Mesenchymal stem cell (in vitro differentiated cells and primary cell): Measurements from ENCODE around the gene SYT8.

Experiments
- DNase-seq: peaks from one replicate; pipeline ENCODE4 v3.0.0-alpha.2; 2013
- H2AFZ ChIP-seq: one replicate; pipeline ENCODE4 v1.6.1; 2013; ENCODE audit warnings: low read depth, mild to moderate bottlenecking, control low read depth, inconsistent platforms, low read length, moderate library complexity
- H2AK5ac ChIP-seq: 2 replicates; pipeline ENCODE4 v1.6.1; 2013; ENCODE audit warnings: low read length, moderate library complexity, mild to moderate bottlenecking, inconsistent platforms; ENCODE audit not compliant: severe bottlenecking
- H2BK120ac ChIP-seq: one replicate; pipeline ENCODE4 v1.6.1; 2013; ENCODE audit warnings: low read depth, mild to moderate bottlenecking, inconsistent platforms, low read length, moderate library complexity
- H2BK12ac ChIP-seq, 2 experiments: one replicate each; pipeline ENCODE4 v1.6.1; 2013; ENCODE audit warnings: inconsistent platforms in 2 of 2, low read length in 2 of 2, mild to moderate bottlenecking in 2 of 2, moderate library complexity in 2 of 2, control low read depth in 1 of 2
- H2BK15ac ChIP-seq: one replicate; pipeline ENCODE4 v1.6.1; 2013; ENCODE audit warnings: mild to moderate bottlenecking, low read depth, inconsistent platforms; ENCODE audit not compliant: poor library complexity, severe bottlenecking
- H2BK5ac ChIP-seq: 2 replicates; pipeline ENCODE4 v1.6.1; 2013; ENCODE audit warnings: low read depth, mild to moderate bottlenecking, low read length, control low read depth, inconsistent platforms; ENCODE audit not compliant: poor library complexity, severe bottlenecking
- H3K14ac ChIP-seq, 2 experiments: one replicate each; pipeline ENCODE4 v1.6.1; 2013; ENCODE audit warnings: inconsistent platforms in 2 of 2, low read length in 2 of 2, control low read depth in 1 of 2, mild to moderate bottlenecking in 1 of 2, moderate library complexity in 1 of 2
- H3K18ac ChIP-seq, 2 experiments: one replicate each; pipeline ENCODE4 v1.6.1; 2013; ENCODE audit warnings: inconsistent platforms in 2 of 2, low read length in 2 of 2, control low read depth in 1 of 2, low read depth in 1 of 2, mild to moderate bottlenecking in 1 of 2
- H3K23ac ChIP-seq, 2 experiments: one replicate each; pipeline ENCODE4 v1.6.1; 2013; ENCODE audit warnings: inconsistent platforms in 2 of 2, low read length in 2 of 2, mild to moderate bottlenecking in 2 of 2, moderate library complexity in 2 of 2, control low read depth in 1 of 2
- H3K27ac ChIP-seq: 2 replicates; pipeline ENCODE4 v1.5.1; 2013; ENCODE audit warnings: mild to moderate bottlenecking, moderate library complexity, low read length, control low read depth, inconsistent platforms; ENCODE audit not compliant: poor library complexity, severe bottlenecking
- H3K27me3 ChIP-seq, 2 experiments: 2 replicates each; pipeline versions ENCODE4 v1.6.1 to v1.7.0; 2013; ENCODE audit warnings: low read length in 2 of 2, mild to moderate bottlenecking in 2 of 2, moderate library complexity in 2 of 2, control low read depth in 1 of 2, inconsistent platforms in 1 of 2; ENCODE audit not compliant: control insufficient read depth in 1 of 2, insufficient read depth in 1 of 2
- H3K36me3 ChIP-seq, 2 experiments: 2 replicates each; pipeline versions ENCODE4 v1.6.1 to v1.7.0; 2013; ENCODE audit warnings: low read length in 2 of 2, control low read depth in 1 of 2, inconsistent platforms in 1 of 2, low read depth in 1 of 2, mild to moderate bottlenecking in 1 of 2; ENCODE audit not compliant: insufficient read depth in 2 of 2, control insufficient read depth in 1 of 2
- H3K4ac ChIP-seq, 2 experiments: one replicate each; pipeline ENCODE4 v1.6.1; 2013; ENCODE audit warnings: inconsistent platforms in 2 of 2, low read length in 2 of 2, mild to moderate bottlenecking in 2 of 2, moderate library complexity in 2 of 2, control low read depth in 1 of 2, low read depth in 1 of 2
- H3K4me1 ChIP-seq: 2 replicates; pipeline ENCODE4 v1.6.1; 2013; ENCODE audit warnings: low read depth, low read length, control low read depth; ENCODE audit not compliant: control insufficient read depth, insufficient read depth
- H3K4me2 ChIP-seq: 2 replicates; pipeline ENCODE4 v1.6.1; 2013; ENCODE audit warnings: low read length, mild to moderate bottlenecking, inconsistent platforms; ENCODE audit not compliant: poor library complexity, severe bottlenecking
- H3K4me3 ChIP-seq, 2 experiments: 2 replicates each; pipeline versions ENCODE4 v1.5.1 to v1.7.0; 2013; ENCODE audit warnings: low read length in 2 of 2, mild to moderate bottlenecking in 2 of 2, control low read depth in 1 of 2, low read depth in 1 of 2; ENCODE audit not compliant: insufficient read depth in 1 of 2
- H3K79me1 ChIP-seq: replicated peaks from 2 replicates; pipeline ENCODE4 v1.6.1; 2013; ENCODE audit warnings: mild to moderate bottlenecking, control low read depth, low read length, inconsistent platforms; ENCODE audit not compliant: poor library complexity, severe bottlenecking
- H3K9ac ChIP-seq: 2 replicates; pipeline ENCODE4 v1.7.0; 2013; ENCODE audit warnings: mild to moderate bottlenecking, low read length, moderate library complexity
- H3K9me3 ChIP-seq: 2 replicates; pipeline ENCODE4 v1.7.0; 2013; ENCODE audit warnings: mild to moderate bottlenecking, low read length; ENCODE audit not compliant: control insufficient read depth
- H4K8ac ChIP-seq: one replicate; pipeline ENCODE4 v1.6.1; 2013; ENCODE audit warnings: inconsistent platforms, mild to moderate bottlenecking, low read length, moderate library complexity
- H4K91ac ChIP-seq: one replicate; pipeline ENCODE4 v1.6.1; 2013; ENCODE audit warnings: mild to moderate bottlenecking, low read length, inconsistent platforms
- WGBS: methylation state at CpG from one replicate; pipeline ENCODE4 v1.1.7; 2013; ENCODE audit warnings: mixed read lengths; 5-methylcytosine and 5-hydroxymethylcytosine counted together

Gene SYT8

GRCh38 chr11:1821562-1821961 is 13.2 kb upstream of the SYT8 start:
- Histone ChIP-seq H2BK12ac (no peak overlapping the region), H3K23ac (no peak overlapping the region), H3K27ac (no peak overlapping the region), H4K8ac (no peak overlapping the region), H2AK5ac (no peak overlapping the region), H3K14ac (no peak overlapping the region), H3K4me3 (no peak overlapping the region), H2BK15ac (no peak overlapping the region), H3K4ac (no peak overlapping the region), H3K36me3 (no peaks in the 10 kb centered on the region), H3K27me3 (peaks cover 0 to 24% of the 10 kb centered on the region in 2 experiments), H3K9ac (no peak overlapping the region), H4K91ac (no peak overlapping the region), H2BK5ac (no peak overlapping the region), H3K4me1 (peaks cover 23% of the 10 kb centered on the region), H2BK120ac (no peak overlapping the region), H2AFZ (no peak overlapping the region), H3K9me3 (peaks cover 33% of the 10 kb centered on the region), H3K79me1 (no peaks in the 10 kb centered on the region), H3K18ac (no peak overlapping the region), H3K4me2 (no peak overlapping the region)
- DNase-seq, result no peak

- Histone ChIP-seq H3K18ac (no peak overlapping the region), H3K23ac (no peak overlapping the region), H3K9ac (no peak overlapping the region), H2AK5ac (no peak overlapping the region), H4K8ac (no peak overlapping the region), H3K4me3 (no peak overlapping the region), H3K9me3 (peaks cover 29% of the 10 kb centered on the region), H3K36me3 (no peaks in the 10 kb centered on the region), H2BK15ac (no peak overlapping the region), H2BK12ac (no peak overlapping the region), H3K27ac (no peak overlapping the region), H2AFZ (no peak overlapping the region), H2BK5ac (no peak overlapping the region), H3K79me1 (no peaks in the 10 kb centered on the region), H3K14ac (no peak overlapping the region), H3K4ac (no peak overlapping the region), H2BK120ac (no peak overlapping the region), H3K4me1 (peaks cover 35% of the 10 kb centered on the region), H3K4me2 (no peak overlapping the region), H4K91ac (no peak overlapping the region), H3K27me3 (peaks cover 0 to 30% of the 10 kb centered on the region in 2 experiments)
- 66% methylated on average over 8 of the region's 8 CpGs for WGBS
- DNase-seq, result no peak
Measured at GRCh38 chr11:1822648-1823375, 12.0 kb upstream of the SYT8 start.

GRCh38 chr11:1823376-1824220 is 11.2 kb upstream of the SYT8 start:
- Histone ChIP-seq H3K18ac (no peak overlapping the region), H2AFZ (no peak overlapping the region), H3K4ac (no peak overlapping the region), H2BK120ac (no peak overlapping the region), H2BK15ac (no peak overlapping the region), H3K27ac (no peak overlapping the region), H3K36me3 (no peaks in the 10 kb centered on the region), H3K23ac (no peak overlapping the region), H3K14ac (peak overlapping the region in 1 of 2 experiments; percentile 9), H4K8ac (no peak overlapping the region), H2BK12ac (no peak overlapping the region), H3K27me3 (peaks cover 0 to 36% of the 10 kb centered on the region in 2 experiments), H3K9me3 (peaks cover 23% of the 10 kb centered on the region), H3K79me1 (no peaks in the 10 kb centered on the region), H3K4me1 (peaks cover 43% of the 10 kb centered on the region), H3K4me3 (no peak overlapping the region), H3K4me2 (no peak overlapping the region), H2AK5ac (peak overlapping the region; percentile 40), H4K91ac (no peak overlapping the region), H3K9ac (no peak overlapping the region), H2BK5ac (no peak overlapping the region)
- 96% methylated on average over 16 of the region's 19 CpGs for WGBS
- DNase-seq, result no peak
